Activated T-helper 1 cell treated with Interleukin-2 at 50 U/mL for 16 hours (primary cell): ENCODE measurements around the gene TSGA10IP.

Source experiments
- DNase-seq: peaks from one replicate; pipeline ENCODE4 v3.0.0-alpha.2; 2020; ENCODE audit warnings: low read depth

The TSGA10IP gene

GRCh38 chr11:65945430-65945911 lies at the start of gene TSGA10IP:
TSGA10IP (plus strand) TSS chr11:65945480; CDS start chr11:65945676, 196 bp downstream.
- no peak for DNase-seq

GRCh38 chr11:65895482-65895981 lies 49.7 kb upstream of the TSGA10IP start:
- DNase-seq, result no peak

GRCh38 chr11:65896034-65896999 lies 49.0 kb upstream of the TSGA10IP start:
- DNase-seq, result no peak

- DNase-seq, result no peak
These were observed 48.2 kb upstream of the TSGA10IP start for GRCh38 chr11:65897020-65897471.

GRCh38 chr11:65898656-65899355 lies 46.5 kb upstream of the TSGA10IP start:
- DNase-seq, result no peak

GRCh38 chr11:65899356-65900124 lies 45.7 kb upstream of the TSGA10IP start:
- peak; percentile 38 for DNase-seq

- DNase-seq, result peak; percentile 84
These were observed 45.0 kb upstream of the TSGA10IP start, which contains the start of gene FOSL1 for GRCh38 chr11:65900125-65900898. FOSL1 (minus strand) TSS chr11:65900388; CDS start chr11:65900339, 49 bp downstream.

- DNase-seq, result no peak
These were observed 44.4 kb upstream of the TSGA10IP start for GRCh38 chr11:65900899-65901180.

- DNase-seq, result no peak
These were observed 42.2 kb upstream of the TSGA10IP start for GRCh38 chr11:65903068-65903481.

- no peak for DNase-seq
These were observed 41.6 kb upstream of the TSGA10IP start for GRCh38 chr11:65903715-65904114.

- DNase-seq, result no peak
These were observed 38.7 kb upstream of the TSGA10IP start for GRCh38 chr11:65906602-65907001.

- DNase-seq, result no peak
These were observed 37.4 kb upstream of the TSGA10IP start for GRCh38 chr11:65907878-65908277.

- DNase-seq, result no peak
These were observed 33.4 kb upstream of the TSGA10IP start for GRCh38 chr11:65911682-65912568.

GRCh38 chr11:65912845-65913244 lies 32.4 kb upstream of the TSGA10IP start:
- no peak for DNase-seq

- no peak for DNase-seq
These were observed 30.0 kb upstream of the TSGA10IP start for GRCh38 chr11:65915101-65915820.

GRCh38 chr11:65915821-65916251 lies 29.4 kb upstream of the TSGA10IP start:
- no peak for DNase-seq

GRCh38 chr11:65916391-65916790 lies 28.9 kb upstream of the TSGA10IP start:
- no peak for DNase-seq

- DNase-seq, result no peak
These were observed 28.2 kb upstream of the TSGA10IP start for GRCh38 chr11:65917077-65917433.

- no peak for DNase-seq
These were observed 27.7 kb upstream of the TSGA10IP start for GRCh38 chr11:65917434-65918210.
